ENCODE results near the gene MOB3B.

GRCh38 chr9:27433631-27434325, 95.8 kb downstream of the MOB3B start:
- TF ChIP-seq EZH2phosphoT487 (IDR thresholded peaks at IDR 0.05; ENCODE audit: borderline replicate concordance, low read length), result no peak
- TF ChIP-seq, protein P1, sequence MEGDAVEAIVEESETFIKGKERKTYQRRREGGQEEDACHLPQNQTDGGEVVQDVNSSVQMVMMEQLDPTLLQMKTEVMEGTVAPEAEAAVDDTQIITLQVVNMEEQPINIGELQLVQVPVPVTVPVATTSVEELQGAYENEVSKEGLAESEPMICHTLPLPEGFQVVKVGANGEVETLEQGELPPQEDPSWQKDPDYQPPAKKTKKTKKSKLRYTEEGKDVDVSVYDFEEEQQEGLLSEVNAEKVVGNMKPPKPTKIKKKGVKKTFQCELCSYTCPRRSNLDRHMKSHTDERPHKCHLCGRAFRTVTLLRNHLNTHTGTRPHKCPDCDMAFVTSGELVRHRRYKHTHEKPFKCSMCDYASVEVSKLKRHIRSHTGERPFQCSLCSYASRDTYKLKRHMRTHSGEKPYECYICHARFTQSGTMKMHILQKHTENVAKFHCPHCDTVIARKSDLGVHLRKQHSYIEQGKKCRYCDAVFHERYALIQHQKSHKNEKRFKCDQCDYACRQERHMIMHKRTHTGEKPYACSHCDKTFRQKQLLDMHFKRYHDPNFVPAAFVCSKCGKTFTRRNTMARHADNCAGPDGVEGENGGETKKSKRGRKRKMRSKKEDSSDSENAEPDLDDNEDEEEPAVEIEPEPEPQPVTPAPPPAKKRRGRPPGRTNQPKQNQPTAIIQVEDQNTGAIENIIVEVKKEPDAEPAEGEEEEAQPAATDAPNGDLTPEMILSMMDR (conservative IDR thresholded peaks at IDR 0.05; ENCODE audit: low read depth, low read length), result no peak

Data from PC-3 (cell line).